ENCODE data around the gene PNLIP.

The PNLIP gene

DNA sequence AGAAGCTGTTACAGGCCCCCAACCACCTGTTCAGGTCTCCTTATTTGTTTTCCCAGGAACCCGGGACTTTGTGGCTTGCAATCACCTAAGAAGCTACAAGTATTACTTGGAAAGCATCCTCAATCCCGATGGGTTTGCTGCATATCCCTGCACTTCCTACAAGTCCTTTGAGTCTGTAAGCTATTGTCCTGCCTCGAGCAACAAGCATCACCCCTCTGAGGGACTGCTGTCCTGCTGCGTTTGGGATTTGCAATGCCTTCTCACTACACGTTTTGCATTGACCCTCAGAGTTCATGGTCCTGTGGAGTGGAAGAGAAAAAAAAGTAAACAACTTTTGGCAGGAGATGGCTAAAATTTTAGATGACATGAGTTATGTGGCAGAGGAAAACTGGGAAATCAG lies 54.3 kb downstream of the PNLIP start:
- peaks cover 2% of the 10 kb centered on the region; the same call in 1 of the 2 replicates for H3K4me1 ChIP-seq (ENCODE audit: control insufficient read depth, insufficient read depth, low read length)
- no peak overlapping the region for H3K4me3 ChIP-seq (ENCODE audit: low read length)
- H3K27ac ChIP-seq (ENCODE audit: low read length), result no peak overlapping the region
- H3K36me3 ChIP-seq (ENCODE audit: control insufficient read depth, insufficient read depth, low read length), result no peaks in the 10 kb centered on the region
- H3K9me3 ChIP-seq (ENCODE audit: control insufficient read depth, insufficient read depth, low read length), result no peaks in the 10 kb centered on the region
- DNase-seq (ENCODE audit: low read depth, low spot score), result no peak
- H3K27me3 ChIP-seq (ENCODE audit: control insufficient read depth, insufficient read depth, low read length), result no peaks in the 10 kb centered on the region
- WGBS (ENCODE audit: insufficient coverage, insufficient read length), result no CpG with 5 or more reads among the region's 5 CpGs

DNA sequence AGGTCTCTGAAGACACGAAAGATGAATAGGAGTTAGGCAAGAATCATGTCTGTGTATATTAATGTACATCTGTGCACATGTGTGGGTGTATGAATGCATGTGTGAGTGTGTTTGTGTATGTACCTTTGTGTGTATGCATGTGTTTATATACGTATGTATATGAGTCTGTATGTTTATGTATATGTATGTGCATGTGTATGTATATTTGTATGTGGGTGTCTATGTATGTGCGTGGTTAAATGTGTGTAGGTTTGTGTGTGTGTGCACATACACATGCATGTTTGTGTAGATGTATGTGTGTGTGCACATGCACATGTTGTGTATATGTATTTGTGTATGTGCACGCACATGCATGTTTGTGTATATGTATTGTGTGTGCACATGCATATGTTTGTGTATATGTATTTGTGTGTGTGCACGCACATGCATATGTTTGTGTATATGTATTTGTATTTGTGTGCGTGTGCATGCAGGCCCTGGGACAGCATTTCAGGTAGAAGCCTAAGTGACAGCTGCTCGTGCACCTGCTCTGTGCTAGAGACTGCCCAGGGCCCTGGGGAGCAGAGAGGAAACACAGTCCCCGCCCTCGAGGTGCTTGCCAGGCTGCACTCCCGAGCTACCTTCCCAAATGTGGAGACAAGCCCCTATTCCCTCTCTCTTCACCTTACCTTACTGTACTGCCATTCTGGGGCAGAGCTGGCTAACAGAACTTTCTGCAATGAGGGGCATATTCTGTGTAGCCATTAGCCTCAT lies 57.1 kb downstream of the PNLIP start:
- WGBS (ENCODE audit: insufficient coverage, insufficient read length), result no CpG with 5 or more reads among the region's 10 CpGs
- no peaks in the 10 kb centered on the region for H3K36me3 ChIP-seq (ENCODE audit: control insufficient read depth, insufficient read depth, low read length)
- H3K4me1 ChIP-seq (ENCODE audit: control insufficient read depth, insufficient read depth, low read length), result no peaks in the 10 kb centered on the region
- H3K27me3 ChIP-seq (ENCODE audit: control insufficient read depth, insufficient read depth, low read length), result no peaks in the 10 kb centered on the region
- no peak overlapping the region for H3K4me3 ChIP-seq (ENCODE audit: low read length)
- no peaks in the 10 kb centered on the region for H3K9me3 ChIP-seq (ENCODE audit: control insufficient read depth, insufficient read depth, low read length)
- no peak for DNase-seq (ENCODE audit: low read depth, low spot score)
- no peak overlapping the region for H3K27ac ChIP-seq (ENCODE audit: low read length)

DNA sequence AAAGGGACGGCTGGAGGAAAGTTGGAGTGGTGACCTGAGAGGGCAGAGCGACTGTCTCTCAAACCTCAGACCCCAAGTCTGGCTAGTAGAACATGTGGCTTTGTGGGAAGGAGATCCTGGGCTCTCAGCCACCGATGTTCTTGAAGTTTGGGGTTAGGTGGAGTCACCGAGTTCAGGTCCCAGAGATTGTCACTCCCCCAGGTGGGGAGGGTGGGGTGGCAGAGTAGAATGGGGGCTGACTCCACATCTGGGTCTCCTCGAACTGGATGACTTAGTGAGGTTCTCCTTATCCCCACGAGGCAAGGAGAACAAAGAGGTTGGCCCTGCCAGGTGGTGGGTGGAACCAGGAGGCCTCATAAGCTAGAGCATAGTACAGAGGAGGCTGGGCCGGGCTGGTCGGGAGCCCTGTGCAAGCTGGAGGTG lies 60.3 kb downstream of the PNLIP start:
- no peaks in the 10 kb centered on the region for H3K27me3 ChIP-seq (ENCODE audit: control insufficient read depth, insufficient read depth, low read length)
- H3K27ac ChIP-seq (ENCODE audit: low read length), result no peak overlapping the region
- no peak overlapping the region for H3K4me3 ChIP-seq (ENCODE audit: low read length)
- no peaks in the 10 kb centered on the region for H3K36me3 ChIP-seq (ENCODE audit: control insufficient read depth, insufficient read depth, low read length)
- H3K4me1 ChIP-seq (ENCODE audit: control insufficient read depth, insufficient read depth, low read length), result no peaks in the 10 kb centered on the region; the same call in 1 of the 2 replicates
- WGBS (ENCODE audit: insufficient coverage, insufficient read length), result no CpG with 5 or more reads among the region's 8 CpGs
- DNase-seq (ENCODE audit: low read depth, low spot score), result no peak
- H3K9me3 ChIP-seq (ENCODE audit: control insufficient read depth, insufficient read depth, low read length), result no peaks in the 10 kb centered on the region

GRCh38 chr10:116607336-116607735 lies 61.6 kb downstream of the PNLIP start:
- Histone ChIP-seq H3K27me3 (ENCODE audit: control insufficient read depth, insufficient read depth, low read length) (no peaks in the 10 kb centered on the region), H3K4me3 (ENCODE audit: low read length) (no peak overlapping the region), H3K9me3 (ENCODE audit: control insufficient read depth, insufficient read depth, low read length) (no peaks in the 10 kb centered on the region), H3K36me3 (ENCODE audit: control insufficient read depth, insufficient read depth, low read length) (no peaks in the 10 kb centered on the region), H3K27ac (ENCODE audit: low read length) (no peak overlapping the region), H3K4me1 (ENCODE audit: control insufficient read depth, insufficient read depth, low read length) (no peaks in the 10 kb centered on the region; the same call in 1 of the 2 replicates)
- no CpG with 5 or more reads among the region's 6 CpGs for WGBS (ENCODE audit: insufficient coverage, insufficient read length)
- no peak for DNase-seq (ENCODE audit: low read depth, low spot score)

DNA sequence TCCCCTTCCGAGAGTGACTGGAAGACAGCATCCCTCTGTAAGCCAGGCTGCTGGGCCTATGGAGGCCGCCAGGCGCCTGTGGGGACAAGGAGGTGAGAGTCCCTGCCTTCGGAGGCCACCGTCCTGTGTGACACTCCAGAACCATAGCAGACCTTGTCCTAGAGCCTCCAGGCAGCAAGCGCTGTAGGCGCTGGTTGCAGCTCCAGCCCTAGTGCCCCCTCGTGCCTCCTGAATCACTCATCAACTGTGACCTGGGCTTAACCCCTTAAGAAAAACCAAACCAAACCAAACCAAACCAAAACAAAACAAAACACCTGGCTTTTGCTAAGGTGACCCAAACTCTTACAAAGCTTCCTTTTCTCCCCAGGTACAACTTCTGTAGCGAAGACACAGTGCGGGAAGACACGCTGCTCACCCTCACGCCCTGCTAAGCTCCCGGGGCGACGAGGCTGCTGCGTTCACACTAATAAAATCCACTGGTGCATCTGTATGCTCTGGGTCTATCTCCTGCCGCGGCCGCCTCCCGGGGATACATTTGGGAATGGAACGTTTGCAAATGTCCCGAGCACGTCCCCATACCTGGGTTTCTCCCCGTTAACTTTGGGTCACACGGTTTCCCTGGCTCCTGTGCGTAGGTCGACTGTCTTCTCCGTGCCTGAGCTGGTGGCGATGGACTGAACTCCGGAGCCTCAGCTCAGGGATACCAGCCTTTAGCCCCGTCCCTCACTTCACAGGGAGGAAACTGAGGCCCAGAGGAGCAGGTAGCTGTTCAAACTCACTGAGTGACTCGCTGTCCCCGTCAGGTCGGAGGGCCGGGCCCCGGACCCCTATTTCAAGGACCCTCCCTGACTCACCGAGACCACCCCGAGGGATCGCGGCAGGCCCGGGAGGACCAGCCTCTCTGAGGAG lies 63.2 kb downstream of the PNLIP start:
- no peak for DNase-seq (ENCODE audit: low read depth, low spot score)
- H3K27me3 ChIP-seq (ENCODE audit: control insufficient read depth, insufficient read depth, low read length), result no peaks in the 10 kb centered on the region
- no peaks in the 10 kb centered on the region; the same call in 1 of the 2 replicates for H3K4me1 ChIP-seq (ENCODE audit: control insufficient read depth, insufficient read depth, low read length)
- no peaks in the 10 kb centered on the region for H3K9me3 ChIP-seq (ENCODE audit: control insufficient read depth, insufficient read depth, low read length)
- H3K27ac ChIP-seq (ENCODE audit: low read length), result no peak overlapping the region
- H3K36me3 ChIP-seq (ENCODE audit: control insufficient read depth, insufficient read depth, low read length), result no peaks in the 10 kb centered on the region
- peak overlapping the region; percentile 62; the same call in 1 of the 2 replicates for H3K4me3 ChIP-seq (ENCODE audit: low read length)
- WGBS (ENCODE audit: insufficient coverage, insufficient read length), result no CpG with 5 or more reads among the region's 41 CpGs

GRCh38 chr10:116610443-116611152 lies 64.9 kb downstream of the PNLIP start:
- Histone ChIP-seq H3K4me3 (ENCODE audit: low read length) (no peak overlapping the region), H3K9me3 (ENCODE audit: control insufficient read depth, insufficient read depth, low read length) (no peaks in the 10 kb centered on the region), H3K4me1 (ENCODE audit: control insufficient read depth, insufficient read depth, low read length) (peaks cover 2% of the 10 kb centered on the region), H3K27ac (ENCODE audit: low read length) (no peak overlapping the region), H3K36me3 (ENCODE audit: control insufficient read depth, insufficient read depth, low read length) (no peaks in the 10 kb centered on the region; the same call in 1 of the 2 replicates), H3K27me3 (ENCODE audit: control insufficient read depth, insufficient read depth, low read length) (no peaks in the 10 kb centered on the region)
- no CpG with 5 or more reads among the region's 13 CpGs for WGBS (ENCODE audit: insufficient coverage, insufficient read length)
- DNase-seq (ENCODE audit: low read depth, low spot score), result no peak

DNA sequence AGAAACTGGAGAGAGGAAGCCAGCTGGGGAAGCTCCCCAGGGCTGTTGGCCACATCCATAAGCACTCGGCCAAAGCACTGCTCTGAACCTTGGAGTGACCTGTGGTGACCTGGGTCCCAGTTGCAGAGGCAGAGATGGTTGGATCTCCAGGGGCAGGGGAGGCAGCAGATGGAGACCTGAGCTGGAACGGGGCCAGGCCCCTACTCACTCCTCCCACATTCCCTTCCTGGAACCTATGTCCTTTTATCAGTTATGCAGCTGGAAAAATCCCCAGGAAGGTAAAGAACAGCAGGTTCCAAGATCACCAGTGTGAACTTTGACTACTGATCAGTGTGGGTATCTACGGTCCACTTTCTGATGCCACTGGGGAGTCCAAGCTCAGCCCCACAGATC lies 65.4 kb downstream of the PNLIP start:
- WGBS (ENCODE audit: insufficient coverage, insufficient read length), result no CpG with 5 or more reads among the region's 3 CpGs
- Histone ChIP-seq H3K4me3 (ENCODE audit: low read length) (no peak overlapping the region), H3K27ac (ENCODE audit: low read length) (no peak overlapping the region), H3K27me3 (ENCODE audit: control insufficient read depth, insufficient read depth, low read length) (no peaks in the 10 kb centered on the region), H3K36me3 (ENCODE audit: control insufficient read depth, insufficient read depth, low read length) (no peaks in the 10 kb centered on the region; the same call in 1 of the 2 replicates), H3K4me1 (ENCODE audit: control insufficient read depth, insufficient read depth, low read length) (peaks cover 2% of the 10 kb centered on the region), H3K9me3 (ENCODE audit: control insufficient read depth, insufficient read depth, low read length) (no peaks in the 10 kb centered on the region)
- DNase-seq (ENCODE audit: low read depth, low spot score), result no peak

DNA sequence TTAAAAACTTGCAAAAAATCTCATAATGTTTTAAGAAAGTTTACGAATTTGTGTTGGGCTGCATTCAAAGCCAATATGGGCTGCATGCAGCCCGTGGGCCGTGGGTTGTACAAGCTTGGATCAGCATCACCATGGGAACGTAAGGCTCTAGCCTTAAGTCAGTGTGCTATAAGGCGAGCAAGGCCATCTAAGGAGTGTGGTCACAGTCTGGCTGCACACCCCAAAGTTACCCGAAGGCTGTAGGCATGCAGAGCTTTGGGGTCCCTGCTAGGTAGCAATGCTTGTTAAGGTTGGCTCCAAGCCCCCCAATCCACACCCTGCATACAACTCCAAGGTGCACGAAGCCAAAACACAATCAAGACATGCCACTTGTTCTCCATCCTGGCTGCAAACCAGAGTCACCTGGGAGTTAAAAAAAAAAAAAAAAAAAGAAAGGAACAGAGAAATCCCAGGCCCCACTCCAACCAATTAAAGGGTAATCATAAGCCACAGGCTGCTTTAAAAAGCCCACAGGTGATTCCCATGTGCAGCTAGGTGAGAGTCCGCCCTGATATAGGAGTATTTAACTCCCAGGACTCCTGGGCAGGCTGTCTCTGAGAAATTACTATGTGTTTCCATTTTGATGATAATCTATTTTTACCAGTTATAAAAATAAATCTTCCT lies 66.5 kb downstream of the PNLIP start:
- Histone ChIP-seq H3K36me3 (ENCODE audit: control insufficient read depth, insufficient read depth, low read length) (no peaks in the 10 kb centered on the region; the same call in 1 of the 2 replicates), H3K4me1 (ENCODE audit: control insufficient read depth, insufficient read depth, low read length) (peaks cover 2% of the 10 kb centered on the region), H3K27me3 (ENCODE audit: control insufficient read depth, insufficient read depth, low read length) (no peaks in the 10 kb centered on the region), H3K27ac (ENCODE audit: low read length) (no peak overlapping the region), H3K4me3 (ENCODE audit: low read length) (no peak overlapping the region), H3K9me3 (ENCODE audit: control insufficient read depth, insufficient read depth, low read length) (no peaks in the 10 kb centered on the region)
- WGBS (ENCODE audit: insufficient coverage, insufficient read length), result no CpG with 5 or more reads among the region's 8 CpGs
- DNase-seq (ENCODE audit: low read depth, low spot score), result no peak

GRCh38 chr10:116613471-116613870 lies 67.7 kb downstream of the PNLIP start:
- Histone ChIP-seq H3K4me1 (ENCODE audit: control insufficient read depth, insufficient read depth, low read length) (peaks cover 2% of the 10 kb centered on the region), H3K27ac (ENCODE audit: low read length) (no peak overlapping the region), H3K27me3 (ENCODE audit: control insufficient read depth, insufficient read depth, low read length) (no peaks in the 10 kb centered on the region), H3K4me3 (ENCODE audit: low read length) (no peak overlapping the region), H3K36me3 (ENCODE audit: control insufficient read depth, insufficient read depth, low read length) (no peaks in the 10 kb centered on the region; the same call in 1 of the 2 replicates), H3K9me3 (ENCODE audit: control insufficient read depth, insufficient read depth, low read length) (no peaks in the 10 kb centered on the region)
- DNase-seq (ENCODE audit: low read depth, low spot score), result no peak
- WGBS (ENCODE audit: insufficient coverage, insufficient read length), result no CpG with 5 or more reads among the region's 2 CpGs
